H9 (cell line): ENCODE measurements around the gene ZNF26. TPM values are rescaled to one million over a fixed set of nuclear protein-coding genes. Genes with fewer than 3 reads are reported as not detected.

Experiments
- DNase-seq: peaks from one replicate; pipeline ENCODE4 v3.0.0-alpha.2; 2017
- H2AFZ ChIP-seq: one replicate; pipeline ENCODE4 v1.6.1; 2013; ENCODE audit warnings: mild to moderate bottlenecking, low read length, control low read depth, moderate library complexity
- H2AK5ac ChIP-seq: 2 replicates; pipeline ENCODE4 v1.6.1; 2013; ENCODE audit warnings: low read length, control low read depth, mixed read lengths; ENCODE audit not compliant: insufficient read length
- H2BK120ac ChIP-seq: one replicate; pipeline ENCODE4 v1.6.1; 2013; ENCODE audit warnings: low read depth, mild to moderate bottlenecking, low read length, control low read depth, inconsistent platforms; ENCODE audit not compliant: poor library complexity, severe bottlenecking
- H2BK12ac ChIP-seq: 2 replicates; pipeline ENCODE4 v1.6.1; 2013; ENCODE audit warnings: low read length, control low read depth, mixed read lengths, low read depth; ENCODE audit not compliant: insufficient read length
- H2BK15ac ChIP-seq: 2 replicates; pipeline ENCODE4 v1.6.1; 2013; ENCODE audit warnings: low read depth, low read length, control low read depth
- H2BK20ac ChIP-seq: one replicate; pipeline ENCODE4 v1.6.1; 2013; ENCODE audit warnings: low read depth, mild to moderate bottlenecking, low read length, control low read depth, inconsistent platforms; ENCODE audit not compliant: poor library complexity, severe bottlenecking
- H2BK5ac ChIP-seq: 2 replicates; pipeline ENCODE4 v1.6.1; 2013; ENCODE audit warnings: low read length, control low read depth, mixed read lengths; ENCODE audit not compliant: insufficient read length
- H3K14ac ChIP-seq: 2 replicates; pipeline ENCODE4 v1.6.1; 2013; ENCODE audit warnings: low read length, control low read depth; ENCODE audit not compliant: insufficient read depth
- H3K18ac ChIP-seq: 2 replicates; pipeline ENCODE4 v1.6.1; 2013; ENCODE audit warnings: low read depth, mild to moderate bottlenecking, mixed read lengths, low read length, control low read depth; ENCODE audit not compliant: insufficient read length
- H3K23ac ChIP-seq: 2 replicates; pipeline ENCODE4 v1.6.1; 2013; ENCODE audit warnings: low read length, control low read depth, mixed read lengths, low read depth; ENCODE audit not compliant: insufficient read length
- H3K23me2 ChIP-seq: 2 replicates; pipeline ENCODE4 v1.6.1; 2013; ENCODE audit warnings: low read depth, mild to moderate bottlenecking, mixed read lengths, low read length, control low read depth; ENCODE audit not compliant: insufficient read length, poor library complexity, severe bottlenecking
- H3K27ac ChIP-seq: 2 replicates; pipeline ENCODE4 v1.5.1; 2013; ENCODE audit warnings: low read length, control low read depth, mixed read lengths, low read depth; ENCODE audit not compliant: insufficient read length
- H3K27me3 ChIP-seq: 2 replicates; pipeline ENCODE4 v1.6.1; 2013; ENCODE audit warnings: low read length, control low read depth, inconsistent platforms; ENCODE audit not compliant: insufficient read depth
- H3K4ac ChIP-seq: 2 replicates; pipeline ENCODE4 v1.6.1; 2013; ENCODE audit warnings: low read depth, mild to moderate bottlenecking, control low read depth, inconsistent platforms, low read length, moderate library complexity
- H3K4me1 ChIP-seq: 2 replicates; pipeline ENCODE4 v1.6.1; 2013; ENCODE audit warnings: low read length, control low read depth, inconsistent platforms; ENCODE audit not compliant: insufficient read depth
- H3K4me2 ChIP-seq: 2 replicates; pipeline ENCODE4 v1.6.1; 2013; ENCODE audit warnings: low read length, control low read depth, mixed read lengths; ENCODE audit not compliant: insufficient read length, insufficient read depth
- H3K56ac ChIP-seq: 2 replicates; pipeline ENCODE4 v1.6.1; 2013; ENCODE audit warnings: low read depth, mild to moderate bottlenecking, mixed read lengths, low read length, control low read depth; ENCODE audit not compliant: insufficient read length
- H3K79me1 ChIP-seq: 2 replicates; pipeline ENCODE4 v1.6.1; 2013; ENCODE audit warnings: low read depth, mild to moderate bottlenecking, moderate library complexity, low read length, control low read depth, inconsistent platforms; ENCODE audit not compliant: insufficient read depth, poor library complexity, severe bottlenecking
- H3K79me2 ChIP-seq: 2 replicates; pipeline ENCODE4 v1.6.1; 2013; ENCODE audit warnings: low read length, control low read depth, inconsistent platforms; ENCODE audit not compliant: insufficient read depth
- H3K9ac ChIP-seq: 2 replicates; pipeline ENCODE4 v1.6.1; 2013; ENCODE audit warnings: low read length, control low read depth, mixed read lengths; ENCODE audit not compliant: insufficient read length; ENCODE audit errors: extremely low read depth
- H3K9me3 ChIP-seq: one replicate; pipeline ENCODE4 v1.6.1; 2013; ENCODE audit warnings: low read depth, low read length, inconsistent platforms; ENCODE audit not compliant: control insufficient read depth
- H3T11ph ChIP-seq: one replicate; pipeline ENCODE4 v1.6.1; 2013; ENCODE audit warnings: mild to moderate bottlenecking, low read length, control low read depth, inconsistent platforms
- H4K20me1 ChIP-seq: one replicate; pipeline ENCODE4 v1.6.1; 2013; ENCODE audit not compliant: control insufficient read depth, insufficient read length, insufficient read depth
- H4K5ac ChIP-seq: 2 replicates; pipeline ENCODE4 v1.6.1; 2013; ENCODE audit warnings: low read depth, mild to moderate bottlenecking, mixed read lengths, low read length, control low read depth; ENCODE audit not compliant: insufficient read length
- H4K8ac ChIP-seq: replicated peaks from 2 replicates; pipeline ENCODE4 v1.6.1; 2013; ENCODE audit warnings: low read length, control low read depth, mixed read lengths, low read depth; ENCODE audit not compliant: insufficient read length
- H4K91ac ChIP-seq: 2 replicates; pipeline ENCODE4 v1.6.1; 2013; ENCODE audit warnings: low read depth, mild to moderate bottlenecking, moderate library complexity, mixed read lengths, low read length, control low read depth; ENCODE audit not compliant: insufficient read length
- H3K27ac Mint-ChIP-seq, 3 experiments: 2 replicates in 2 of 3; 3 replicates in 1 of 3; pipeline ENCODE4 v1.8.0; 2020 to 2021; ENCODE audit warnings: mixed read lengths in 3 of 3, mild to moderate bottlenecking in 1 of 3, moderate library complexity in 1 of 3
- H3K27me3 Mint-ChIP-seq: 2 replicates; pipeline ENCODE4 v1.8.0; 2021; ENCODE audit warnings: low read depth, mild to moderate bottlenecking, moderate library complexity, mixed read lengths
- H3K36me3 Mint-ChIP-seq, 3 experiments: 2 replicates in 2 of 3; 3 replicates in 1 of 3; pipeline ENCODE4 v1.8.0; 2020 to 2021; ENCODE audit warnings: low read depth in 3 of 3, mixed read lengths in 3 of 3; ENCODE audit not compliant: insufficient read depth in 1 of 3
- H3K4me1 Mint-ChIP-seq, 2 experiments: 2 replicates each; pipeline ENCODE4 v1.8.0; 2020; ENCODE audit warnings: mixed read lengths in 2 of 2
- H3K4me3 Mint-ChIP-seq, 2 experiments: 2 replicates in 1 of 2; 3 replicates in 1 of 2; pipeline ENCODE4 v1.8.0; 2020 to 2021; ENCODE audit warnings: mild to moderate bottlenecking in 2 of 2, mixed read lengths in 2 of 2, moderate library complexity in 1 of 2
- H3K9me3 Mint-ChIP-seq, 2 experiments: 2 replicates in 1 of 2; 3 replicates in 1 of 2; pipeline ENCODE4 v1.8.0; 2020; ENCODE audit warnings: mild to moderate bottlenecking in 2 of 2, mixed read lengths in 2 of 2, moderate library complexity in 1 of 2
- CTCF ChIP-seq: fragments of 200-600 bp; sonication (generic); conservative IDR thresholded peaks from 3 replicates; pipeline ENCODE4 v1.8.0; 2021; ENCODE audit warnings: antibody characterized with exemption, mild to moderate bottlenecking
- WGBS: extraction: QIAGEN DNeasy Blood & Tissue Kit; methylation state at CpG from one replicate; pipeline ENCODE4 v1.1.7; 2013; ENCODE audit warnings: missing lambda C conversion rate, low lambda C conversion rate, mixed read lengths; ENCODE audit not compliant: insufficient read length; ENCODE audit errors: extremely low coverage; 5-methylcytosine and 5-hydroxymethylcytosine counted together
- total RNA-seq: library from RNA; stranded (reverse); gene quantifications from 2 replicates; pipeline ENCODE4 v1.2.1, GENCODE V29; 2021

Gene ZNF26
- total RNA-seq, 1 experiment from 2014 or later: 13.2 TPM

GRCh38 chr12:133073836-133074235 is 87.7 kb downstream of the ZNF26 start:
- Histone ChIP-seq H2BK15ac (no peak overlapping the region), H4K5ac (no peak overlapping the region), H3K27ac (no peak overlapping the region), H3T11ph (no peak overlapping the region), H3K56ac (no peak overlapping the region), H3K9ac (no peak overlapping the region), H2BK5ac (no peak overlapping the region), H3K14ac (no peak overlapping the region), H3K23me2 (no peaks in the 10 kb centered on the region), H3K79me1 (no peaks in the 10 kb centered on the region), H2BK12ac (no peak overlapping the region), H3K79me2 (no peaks in the 10 kb centered on the region), H3K18ac (no peak overlapping the region), H4K91ac (no peak overlapping the region), H2AFZ (no peak overlapping the region), H4K8ac (no peak overlapping the region), H3K9me3 (peaks cover 52% of the 10 kb centered on the region), H3K4me1 (no peaks in the 10 kb centered on the region), H3K4ac (no peak overlapping the region), H4K20me1 (no peaks in the 10 kb centered on the region), H2AK5ac (no peak overlapping the region), H3K4me2 (no peak overlapping the region), H3K23ac (no peak overlapping the region), H2BK20ac (no peak overlapping the region), H3K27me3 (no peaks in the 10 kb centered on the region), H2BK120ac (no peak overlapping the region)
- TF ChIP-seq CTCF: no peak
- H3K27ac Mint-ChIP-seq: no peak overlapping the region
- peaks cover 6 to 19% (median 17%) of the 10 kb centered on the region in 3 experiments for H3K36me3 Mint-ChIP-seq
- H3K27me3 Mint-ChIP-seq: no peaks in the 10 kb centered on the region
- no peak overlapping the region for H3K4me3 Mint-ChIP-seq
- no CpG with 5 or more reads among the region's 2 CpGs for WGBS
- no peak for DNase-seq
- H3K9me3 Mint-ChIP-seq: peaks cover 52 to 71% of the 10 kb centered on the region in 2 experiments
- H3K4me1 Mint-ChIP-seq: no peaks in the 10 kb centered on the region

Other genes starting within 250 kb of the ZNF26 start
- 73.9 and 80.3 TPM in 2 replicates for gene ANKLE2, start 224.5 kb upstream of the ZNF26 start, total RNA-seq
- 34.9 and 40.1 TPM in 2 replicates for gene GOLGA3, start 157.5 kb upstream of the ZNF26 start, total RNA-seq
- 51.9 and 53.3 TPM in 2 replicates for gene CHFR, start 98.8 kb upstream of the ZNF26 start, total RNA-seq
- 17.3 and 19.3 TPM in 2 replicates for gene ZNF605, start 30.1 kb upstream of the ZNF26 start, total RNA-seq
- 42.1 and 45.1 TPM in 2 replicates for gene ZNF84, start 51.1 kb downstream of the ZNF26 start, total RNA-seq
- gene ZNF140, start 94.6 kb downstream of the ZNF26 start, total RNA-seq: 19.2 and 21.7 TPM in 2 replicates
- 1.7 and 2.1 TPM in 2 replicates for gene ZNF891, start 143.9 kb downstream of the ZNF26 start, total RNA-seq
- 15.3 and 17.3 TPM in 2 replicates for gene ZNF10, start 144.3 kb downstream of the ZNF26 start, total RNA-seq
- 37.6 and 38.2 TPM in 2 replicates for gene ZNF268, start 195.1 kb downstream of the ZNF26 start, total RNA-seq
- not detected in 2 replicates for gene ANHX, start 249.5 kb downstream of the ZNF26 start, total RNA-seq